Peyer's patch (tissue), 4 donors: ENCODE results near the gene ETV6.

Experiments
- POLR2A ChIP-seq, 2 donors: fragments of 450-650 bp; IDR thresholded peaks; one replicate each; pipeline ENCODE4 v1.5.1; 2017; ENCODE audit warnings: antibody characterized with exemption in 2 of 2, mild to moderate bottlenecking in 2 of 2, moderate library complexity in 2 of 2
- TF ChIP-seq, protein P1 (sequence below), 6 experiments: fragments of 450-650 bp in 4 of 6; fragments of 200-600 bp in 2 of 6; sonication (generic) in 1 of 6; IDR thresholded peaks; one replicate each; pipeline ENCODE4 v1.5.1; 2017 to 2019; ENCODE audit warnings: antibody characterized with exemption in 6 of 6, mild to moderate bottlenecking in 3 of 6, moderate library complexity in 1 of 6

GRCh38 chr12:11747969-11748368 is 98.5 kb downstream of the ETV6 start:
- TF ChIP-seq, protein P1, sequence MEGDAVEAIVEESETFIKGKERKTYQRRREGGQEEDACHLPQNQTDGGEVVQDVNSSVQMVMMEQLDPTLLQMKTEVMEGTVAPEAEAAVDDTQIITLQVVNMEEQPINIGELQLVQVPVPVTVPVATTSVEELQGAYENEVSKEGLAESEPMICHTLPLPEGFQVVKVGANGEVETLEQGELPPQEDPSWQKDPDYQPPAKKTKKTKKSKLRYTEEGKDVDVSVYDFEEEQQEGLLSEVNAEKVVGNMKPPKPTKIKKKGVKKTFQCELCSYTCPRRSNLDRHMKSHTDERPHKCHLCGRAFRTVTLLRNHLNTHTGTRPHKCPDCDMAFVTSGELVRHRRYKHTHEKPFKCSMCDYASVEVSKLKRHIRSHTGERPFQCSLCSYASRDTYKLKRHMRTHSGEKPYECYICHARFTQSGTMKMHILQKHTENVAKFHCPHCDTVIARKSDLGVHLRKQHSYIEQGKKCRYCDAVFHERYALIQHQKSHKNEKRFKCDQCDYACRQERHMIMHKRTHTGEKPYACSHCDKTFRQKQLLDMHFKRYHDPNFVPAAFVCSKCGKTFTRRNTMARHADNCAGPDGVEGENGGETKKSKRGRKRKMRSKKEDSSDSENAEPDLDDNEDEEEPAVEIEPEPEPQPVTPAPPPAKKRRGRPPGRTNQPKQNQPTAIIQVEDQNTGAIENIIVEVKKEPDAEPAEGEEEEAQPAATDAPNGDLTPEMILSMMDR (IDR thresholded peaks at IDR 0.05): no peak
- TF ChIP-seq POLR2A (IDR thresholded peaks at IDR 0.05): no peak
